IPS-NIHi7 (cell line): ENCODE results near the gene SLC16A8.

Experiments used
- DNase-seq: peaks from one replicate; pipeline ENCODE4 v3.0.0; 2012; ENCODE audit warnings: mixed read lengths; ENCODE audit errors: extremely low spot score

Gene SLC16A8

GRCh38 chr22:38072322-38073149 is 11.4 kb downstream of the SLC16A8 start:
- no peak for DNase-seq

- DNase-seq: no peak
Measured at GRCh38 chr22:38071421-38072321, 12.3 kb downstream of the SLC16A8 start.

GRCh38 chr22:38070250-38070921 is 13.6 kb downstream of the SLC16A8 start:
- no peak for DNase-seq

- DNase-seq: no peak
Measured at GRCh38 chr22:38069372-38070249, 14.4 kb downstream of the SLC16A8 start.

- no peak for DNase-seq
Measured at GRCh38 chr22:38068641-38069371, 15.2 kb downstream of the SLC16A8 start.

- no peak for DNase-seq
Measured at GRCh38 chr22:38067761-38068360, 16.1 kb downstream of the SLC16A8 start.

GRCh38 chr22:38067028-38067415 is 17.0 kb downstream of the SLC16A8 start:
- no peak for DNase-seq

- no peak for DNase-seq
Measured at GRCh38 chr22:38066381-38067027, 17.5 kb downstream of the SLC16A8 start.

- no peak for DNase-seq
Measured at GRCh38 chr22:38065539-38065938, 18.4 kb downstream of the SLC16A8 start.

- no peak for DNase-seq
Measured at GRCh38 chr22:38062791-38063190, 21.2 kb downstream of the SLC16A8 start.

- peak; percentile 98 for DNase-seq
Measured at GRCh38 chr22:38056969-38057891, 26.8 kb downstream of the SLC16A8 start, which contains the start of gene PICK1. Gene PICK1 (plus strand): TSS chr22:38057404. CDS start chr22:38057810, 406 bp downstream.

GRCh38 chr22:38051900-38052862 is 31.8 kb downstream of the SLC16A8 start:
- peak; percentile 97 for DNase-seq

GRCh38 chr22:38051261-38051660 is 32.7 kb downstream of the SLC16A8 start:
- no peak for DNase-seq

GRCh38 chr22:38050720-38051119 is 33.3 kb downstream of the SLC16A8 start:
- no peak for DNase-seq

- no peak for DNase-seq
Measured at GRCh38 chr22:38049812-38050619, 34.0 kb downstream of the SLC16A8 start.

GRCh38 chr22:38046070-38046748 is 37.8 kb downstream of the SLC16A8 start:
- DNase-seq: no peak
